IMR-90 (cell line): Measurements from ENCODE around the gene MYRFL.

ENCODE experiments used
- BHLHE40 ChIP-seq: fragments of 150-350 bp; IDR thresholded peaks from 2 replicates; pipeline ENCODE4 v1.6.1; 2016; ENCODE audit warnings: mild to moderate bottlenecking, low read depth, low read length
- CEBPB ChIP-seq: IDR thresholded peaks from 2 replicates; pipeline ENCODE4 v1.6.1; 2012; ENCODE audit warnings: low read depth, low read length, improper control_type of control experiment
- CTCF ChIP-seq: conservative IDR thresholded peaks from 2 replicates; pipeline ENCODE4 v1.5.1; 2012; ENCODE audit warnings: mild to moderate bottlenecking, low read depth, low read length, improper control_type of control experiment
- ELK1 ChIP-seq: fragments of 150-350 bp; IDR thresholded peaks from 2 replicates; pipeline ENCODE4 v1.6.1; 2016; ENCODE audit warnings: low read depth, mild to moderate bottlenecking, low read length, moderate library complexity, borderline replicate concordance
- FOS ChIP-seq: fragments of 150-350 bp; IDR thresholded peaks from 2 replicates; pipeline ENCODE4 v1.6.1; 2016; ENCODE audit warnings: low read depth, low read length
- MAZ ChIP-seq: IDR thresholded peaks from 2 replicates; pipeline ENCODE4 v1.6.1; 2012; ENCODE audit warnings: low read depth, mild to moderate bottlenecking, low read length, improper control_type of control experiment, moderate library complexity, borderline replicate concordance
- MXI1 ChIP-seq: IDR thresholded peaks from 2 replicates; pipeline ENCODE4 v1.6.1; 2012; ENCODE audit warnings: low read depth, mild to moderate bottlenecking, low read length, moderate library complexity, borderline replicate concordance
- POLR2A ChIP-seq: IDR thresholded peaks from 2 replicates; pipeline ENCODE4 v1.6.1; 2012; ENCODE audit warnings: mild to moderate bottlenecking, low read depth, low read length
- RAD21 ChIP-seq: IDR thresholded peaks from 2 replicates; pipeline ENCODE4 v1.6.1; 2012; ENCODE audit warnings: low read length, improper control_type of control experiment
- RCOR1 ChIP-seq: IDR thresholded peaks from 2 replicates; pipeline ENCODE4 v1.6.1; 2012; ENCODE audit warnings: mild to moderate bottlenecking, low read length, improper control_type of control experiment; ENCODE audit not compliant: insufficient replicate concordance
- RFX5 ChIP-seq: IDR thresholded peaks from 2 replicates; pipeline ENCODE4 v1.8.0; 2012; ENCODE audit warnings: low read depth, mild to moderate bottlenecking, low read length, moderate library complexity
- SMC3 ChIP-seq: fragments of 150-350 bp; IDR thresholded peaks from 2 replicates; pipeline ENCODE4 v1.6.1; 2016; ENCODE audit warnings: low read depth, mild to moderate bottlenecking, antibody characterized with exemption, low read length, moderate library complexity

- TF ChIP-seq CTCF (no peak), POLR2A (no peak), BHLHE40 (no peak), RAD21 (no peak), ELK1 (no peak), RFX5 (no peak), MXI1 (no peak), MAZ (no peak), FOS (no peak), CEBPB (no peak), RCOR1 (no peak), SMC3 (no peak)
These were observed 35.7 kb upstream of the MYRFL start for GRCh38 chr12:69789351-69789750.
